Heart right ventricle (tissue), 16 donors: ENCODE results near the gene AMER3. TPM values are rescaled to one million over a fixed set of nuclear protein-coding genes. Genes with fewer than 3 reads are reported as not detected.

Experiments
- ATAC-seq, 8 donors: fragments of 200-7000 bp; cut with Tn5 transposase; one replicate each; pipeline ENCODE4 v1.9.1; 2020; ENCODE audit warnings: mild to moderate bottlenecking in 8 of 8, moderate library complexity in 8 of 8, moderate number of reproducible peaks in 1 of 8
- DNase-seq, 2 donors: peaks; one replicate each; pipeline ENCODE4 v3.0.0-alpha.2; 2020
- H3K27ac ChIP-seq, 10 donors: fragments of 200-600 bp; sonication (generic) in 2 of 10; one replicate each; pipeline versions ENCODE4 v1.5.0 to v1.8.0; 2020 to 2022; ENCODE audit warnings: mild to moderate bottlenecking in 3 of 10
- H3K27me3 ChIP-seq, 7 donors: fragments of 200-600 bp; one replicate each; pipeline ENCODE4 v1.8.0; 2021 to 2022; ENCODE audit warnings: mild to moderate bottlenecking in 2 of 7
- H3K36me3 ChIP-seq, 9 donors: fragments of 200-600 bp; sonication (generic) in 1 of 9; one replicate each; pipeline versions ENCODE4 v1.5.0 to v1.8.0; 2020 to 2022; ENCODE audit warnings: mild to moderate bottlenecking in 2 of 9
- H3K4me1 ChIP-seq, 9 donors: fragments of 200-600 bp; sonication (generic) in 1 of 9; one replicate each; pipeline versions ENCODE4 v1.5.0 to v1.8.0; 2020 to 2022; ENCODE audit warnings: mild to moderate bottlenecking in 4 of 9
- H3K4me3 ChIP-seq, 10 donors: fragments of 200-600 bp; sonication (generic) in 2 of 10; one replicate each; pipeline versions ENCODE4 v1.5.0 to v1.8.0; 2020 to 2022; ENCODE audit warnings: mild to moderate bottlenecking in 7 of 10, moderate library complexity in 2 of 10
- H3K9me3 ChIP-seq, 11 donors: fragments of 200-600 bp in 10 of 11; sonication (generic) in 2 of 11; one replicate each; pipeline versions ENCODE4 v1.5.0 to v1.8.0; 2013 to 2022; ENCODE audit warnings: mild to moderate bottlenecking in 2 of 11, control low read depth in 1 of 11, moderate library complexity in 1 of 11
- CTCF ChIP-seq, 9 donors: fragments of 200-600 bp; sonication (generic) in 2 of 9; IDR thresholded peaks; one replicate each; pipeline versions ENCODE4 v1.5.0 to v1.8.0; 2021 to 2022; ENCODE audit warnings: antibody characterized with exemption in 9 of 9, mild to moderate bottlenecking in 5 of 9, moderate library complexity in 1 of 9
- WGBS, 2 donors: extraction: QIAGEN DNeasy Blood & Tissue Kit; methylation state at CpG; one replicate each; pipeline ENCODE4 v1.1.7; 2013; ENCODE audit warnings: inconsistent platforms in 1 of 2; 5-methylcytosine and 5-hydroxymethylcytosine counted together
- intact Hi-C, 10 donors: fragments of 100-400 bp; cut with DNase I; formaldehyde crosslinking; loops; one replicate each; pipeline versions ENCODE4 v1.11.1 to v1.14.2; 2022
- polyA plus RNA-seq, 2 donors: library from polyadenylated mRNA; stranded (reverse); fragments of 200-250 nt; gene quantifications; one replicate each; pipeline ENCODE4 v1.2.3, GENCODE V29; 2013
- total RNA-seq, 10 donors: library from RNA; stranded (reverse); fragmentation: NEBNext Ultra II Directional in 3 of 10; extraction: Animal tissue kit (Norgen Biotek cat#: 25700) in 3 of 10; gene quantifications; one replicate each; pipeline versions ENCODE4 v1.2.1 to v1.2.4, GENCODE V29; 2021 to 2023
- donor health status: Arrhythmogenic right ventricular cardiomyopathy.
- donor health status: ischemic (EF 13 %, LVEDD 7.1; RV severe dilation, severe dysfunction).
- donor health status: healthy with polysubstance abuse.
- donor health status: DM: no; HTN: yes; CAD: no.
- donor health status: DM: no; HTN: no; CAD: no.
- donor health status: ischemic (EF 25% LVEDD 6.9; RV normal size, moderate dysfunction).
- donor health status: ischemic (EF 25% LVEDD 5.7; RV mildly dilated, moderate dysfunction).
- donor health status: healthy.
- donor health status: DM: yes; HTN: yes; CAD: no.
- donor health status: Ischemic cardiomyopathy.
- donor health status: ischemic (EF 35%, LVEDD 5.7; RV mildly dilated, moderate dysfunction).
- donor health status: nonischemic (EF 11% LVEDD 7.7; RV severe dilation, severe dysfunction).
- donor health status: DM: yes; HTN: yes; CAD: no.
- donor health status: PGD.
- donor health status: ischemic (EF 29% LVEDD 5.4; RV normal size, mild dysfunction).
- donor health status: nonischemic (EF 23%, LVEDD 6.1; RV moderate dilation, normal function).

AMER3 gene
- total and polyA plus RNA-seq, 12 donors: not detected

- TF ChIP-seq CTCF (IDR thresholded peaks at IDR 0.05): peak in 2 of 9 donors; percentile 17 to 38
- 33 to 37% methylated on average over 4 of the region's 4 CpGs for WGBS, 2 donors
- Histone ChIP-seq H3K4me1 (no peaks in the 10 kb centered on the region), H3K9me3 (peaks cover 0 to 10% (median 0%) of the 10 kb centered on the region in 11 donors), H3K4me3 (no peak overlapping the region), H3K27me3 (peaks cover 0 to 47% (median 15%) of the 10 kb centered on the region in 7 donors), H3K36me3 (no peaks in the 10 kb centered on the region), H3K27ac (no peak overlapping the region)
- DNase-seq (no peak), ATAC-seq (peak in 2 of 8 donors; percentile 31 to 45)
- intact Hi-C loops: no loop called here
Measured at GRCh38 chr2:130776550-130776949, 21.2 kb downstream of the AMER3 start.

DNA sequence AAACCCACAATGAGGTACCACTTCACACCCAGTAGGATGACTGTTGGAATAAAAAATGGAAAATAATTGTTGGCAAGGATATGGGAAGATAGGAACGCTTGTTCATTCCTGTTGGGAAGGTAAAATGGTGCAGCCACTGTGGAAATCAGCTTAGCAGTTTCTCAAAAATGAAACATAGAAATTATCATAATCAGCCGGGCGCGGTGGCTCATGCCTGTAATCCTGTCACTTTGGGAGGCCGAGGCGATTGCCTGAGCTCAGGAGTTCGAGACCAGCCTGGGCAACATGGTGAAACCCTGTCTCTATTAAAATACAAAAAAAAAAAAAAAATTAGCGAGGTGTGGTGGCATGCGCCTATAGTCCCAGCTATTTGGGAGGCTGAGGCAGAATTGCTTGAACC, 23.4 kb downstream of the AMER3 start:
- Histone ChIP-seq H3K4me1 (no peaks in the 10 kb centered on the region), H3K4me3 (no peak overlapping the region), H3K36me3 (no peaks in the 10 kb centered on the region), H3K27me3 (peaks cover 0 to 31% (median 10%) of the 10 kb centered on the region in 7 donors), H3K27ac (no peak overlapping the region), H3K9me3 (peaks cover 0 to 9% (median 0%) of the 10 kb centered on the region in 11 donors)
- intact Hi-C loops: no loop called here
- DNase-seq (no peak), ATAC-seq (no peak)
- no peak for TF ChIP-seq CTCF (IDR thresholded peaks at IDR 0.05)
- 92 to 93% methylated on average over 9 of the region's 9 CpGs for WGBS, 2 donors

DNA sequence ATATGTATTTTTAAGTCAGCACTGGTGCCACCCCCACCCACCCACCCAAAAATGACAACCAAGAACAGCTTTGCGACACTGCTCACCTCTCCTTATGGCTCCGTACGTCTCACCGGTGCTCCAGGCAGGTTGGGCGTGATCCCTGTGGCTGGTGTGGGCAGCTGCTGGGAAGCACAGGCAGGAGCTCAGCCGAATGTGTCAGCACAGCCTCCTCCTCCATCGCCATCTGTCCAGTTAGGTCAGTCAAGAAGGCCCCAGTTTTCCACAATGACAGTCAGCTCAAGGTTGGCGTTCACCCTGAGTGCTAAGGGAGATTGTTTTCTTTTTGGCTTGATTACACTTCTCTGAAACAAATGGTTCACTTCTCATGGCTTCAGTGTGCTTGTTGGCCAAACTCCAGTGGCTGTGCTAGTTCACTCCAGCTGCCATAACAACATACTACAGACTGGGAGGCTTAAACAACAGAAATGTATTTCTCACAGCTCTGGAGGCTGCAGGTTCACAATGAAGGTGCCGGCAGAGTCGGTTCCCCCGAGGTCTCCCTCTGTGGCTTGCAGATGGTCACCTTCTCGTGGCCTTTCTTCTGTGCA, 30.2 kb downstream of the AMER3 start:
- H3K4me3 ChIP-seq: no peak overlapping the region
- H3K9me3 ChIP-seq: peaks cover 0 to 10% (median 0%) of the 10 kb centered on the region in 11 donors
- DNase-seq: no peak
- H3K4me1 ChIP-seq: no peaks in the 10 kb centered on the region
- intact Hi-C loops: no loop called here
- WGBS, 2 donors: 84 to 85% methylated on average over 12 of the region's 12 CpGs
- TF ChIP-seq CTCF (IDR thresholded peaks at IDR 0.05): no peak
- peaks cover 0 to 16% (median 5%) of the 10 kb centered on the region in 7 donors for H3K27me3 ChIP-seq
- H3K36me3 ChIP-seq: no peaks in the 10 kb centered on the region
- no peak for ATAC-seq
- H3K27ac ChIP-seq: no peak overlapping the region

DNA sequence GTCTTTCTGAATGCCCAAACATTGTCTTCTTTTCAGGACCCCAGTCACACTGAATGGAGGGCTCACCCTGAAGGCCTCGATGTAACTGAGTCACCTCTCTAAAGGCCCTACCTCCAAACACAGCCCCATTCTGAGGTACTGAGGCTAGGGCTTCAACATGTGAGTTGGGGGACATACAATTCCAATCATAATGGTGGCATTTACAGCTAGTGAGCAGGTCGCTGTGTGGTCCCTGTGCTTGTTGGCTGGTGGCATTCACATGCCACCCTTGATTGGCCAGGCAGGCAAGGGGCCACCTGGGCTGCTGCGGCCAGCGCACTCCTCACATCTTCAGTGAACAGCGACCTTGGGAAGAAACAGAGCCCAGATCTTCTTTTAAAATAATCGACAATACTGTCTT, 30.7 kb downstream of the AMER3 start:
- no peaks in the 10 kb centered on the region for H3K36me3 ChIP-seq
- H3K9me3 ChIP-seq: peaks cover 0 to 10% (median 0%) of the 10 kb centered on the region in 11 donors
- 87 to 93% methylated on average over 6 of the region's 6 CpGs for WGBS, 2 donors
- intact Hi-C loops: no loop called here
- H3K27ac ChIP-seq: no peak overlapping the region
- DNase-seq: no peak
- no peaks in the 10 kb centered on the region for H3K4me1 ChIP-seq
- peaks cover 0 to 11% (median 3%) of the 10 kb centered on the region in 7 donors for H3K27me3 ChIP-seq
- ATAC-seq: no peak
- H3K4me3 ChIP-seq: no peak overlapping the region
- TF ChIP-seq CTCF (IDR thresholded peaks at IDR 0.05): no peak
